DND-41 (cell line): ENCODE measurements around the gene HSPG2.

Experiments used
- ATAC-seq: fragments of 200-7000 bp; cut with Tn5 transposase; 3 replicates; pipeline ENCODE4 v1.9.1; 2021; ENCODE audit warnings: low read depth; ENCODE audit not compliant: insufficient read depth
- DNase-seq: peaks from one replicate; pipeline ENCODE4 v3.0.0-alpha.2; 2020
- H2AFZ ChIP-seq: 2 replicates; pipeline ENCODE4 v1.6.0; 2012; ENCODE audit warnings: low read depth, low read length
- H3K27ac ChIP-seq: 2 replicates; pipeline ENCODE4 v1.5.1; 2012; ENCODE audit warnings: low read length, inconsistent platforms
- H3K27me3 ChIP-seq: fragments of 200-600 bp; sonication (generic); 2 replicates; pipeline ENCODE4 v1.6.0; 2012; ENCODE audit warnings: low read length, mild to moderate bottlenecking, inconsistent platforms; ENCODE audit not compliant: insufficient read depth, poor library complexity
- H3K36me3 ChIP-seq: 2 replicates; pipeline ENCODE4 v1.5.1; 2012; ENCODE audit warnings: low read length, inconsistent platforms; ENCODE audit not compliant: insufficient read depth
- H3K4me1 ChIP-seq: 2 replicates; pipeline ENCODE4 v1.5.1; 2012; ENCODE audit warnings: mild to moderate bottlenecking, low read length; ENCODE audit not compliant: insufficient read depth
- H3K4me2 ChIP-seq: 2 replicates; pipeline ENCODE4 v1.6.0; 2012; ENCODE audit warnings: mild to moderate bottlenecking, moderate library complexity, low read length, inconsistent platforms; ENCODE audit not compliant: insufficient read depth
- H3K4me3 ChIP-seq, 2 experiments: fragments of 200-600 bp in 1 of 2; shearing (Covaris generic) in 1 of 2; 2 replicates each; pipeline ENCODE4 v1.5.1; 2012 to 2016; ENCODE audit warnings: inconsistent platforms in 2 of 2, low read length in 2 of 2, mild to moderate bottlenecking in 2 of 2, low read depth in 1 of 2, moderate library complexity in 1 of 2
- H3K79me2 ChIP-seq: 2 replicates; pipeline ENCODE4 v1.6.0; 2012; ENCODE audit warnings: low read length, inconsistent platforms; ENCODE audit not compliant: insufficient read depth
- H3K9ac ChIP-seq: 2 replicates; pipeline ENCODE4 v1.6.0; 2012; ENCODE audit warnings: low read depth, mild to moderate bottlenecking, inconsistent platforms, low read length, moderate library complexity
- H3K9me3 ChIP-seq: 2 replicates; pipeline ENCODE4 v1.5.1; 2012; ENCODE audit warnings: low read length, moderate library complexity, mild to moderate bottlenecking, inconsistent platforms; ENCODE audit not compliant: insufficient read depth, severe bottlenecking
- H4K20me1 ChIP-seq: 2 replicates; pipeline ENCODE4 v1.6.0; 2012; ENCODE audit warnings: low read length; ENCODE audit not compliant: insufficient read depth
- CTCF ChIP-seq: IDR thresholded peaks from 2 replicates; pipeline ENCODE4 v1.5.1; 2012; ENCODE audit warnings: borderline replicate concordance, low read length, moderate library complexity, mild to moderate bottlenecking; ENCODE audit not compliant: poor library complexity, severe bottlenecking; ENCODE audit errors: extremely low read depth
- EZH2 ChIP-seq: IDR thresholded peaks from 3 replicates; pipeline ENCODE4 v1.6.1; 2012; ENCODE audit warnings: borderline replicate concordance, low read depth, mild to moderate bottlenecking, moderate library complexity, low read length, inconsistent platforms; ENCODE audit not compliant: severe bottlenecking

HSPG2 gene

GRCh38 chr1:21857840-21858670, 79.1 kb downstream of the HSPG2 start:
- DNase-seq (no peak), ATAC-seq (no peak)
- H3K4me1 ChIP-seq = no peaks in the 10 kb centered on the region
- H3K27me3 ChIP-seq = no peaks in the 10 kb centered on the region
- no peak overlapping the region for H3K4me3 ChIP-seq
- H2AFZ ChIP-seq = no peak overlapping the region
- no peaks in the 10 kb centered on the region; the same call in 1 of the 2 replicates for H4K20me1 ChIP-seq
- H3K27ac ChIP-seq = no peak overlapping the region
- no peaks in the 10 kb centered on the region for H3K9me3 ChIP-seq
- H3K9ac ChIP-seq = no peak overlapping the region
- TF ChIP-seq EZH2 (no peak), CTCF (no peak)
- no peaks in the 10 kb centered on the region for H3K79me2 ChIP-seq
- H3K36me3 ChIP-seq = no peaks in the 10 kb centered on the region
- H3K4me2 ChIP-seq = no peak overlapping the region

- H3K9ac ChIP-seq = no peak overlapping the region
- ATAC-seq = no peak
- no peak overlapping the region for H2AFZ ChIP-seq
- no peak overlapping the region for H3K4me2 ChIP-seq
- no peak for TF ChIP-seq CTCF
- no peak for TF ChIP-seq EZH2
- no peaks in the 10 kb centered on the region; the same call in 1 of the 2 replicates for H4K20me1 ChIP-seq
- no peaks in the 10 kb centered on the region for H3K36me3 ChIP-seq
- H3K9me3 ChIP-seq = no peaks in the 10 kb centered on the region
- no peak overlapping the region for H3K4me3 ChIP-seq
- no peaks in the 10 kb centered on the region for H3K79me2 ChIP-seq
- no peaks in the 10 kb centered on the region for H3K27me3 ChIP-seq
- no peak for DNase-seq
- H3K27ac ChIP-seq = no peak overlapping the region
- no peaks in the 10 kb centered on the region for H3K4me1 ChIP-seq
Measured at GRCh38 chr1:21857142-21857839, 79.8 kb downstream of the HSPG2 start.

GRCh38 chr1:21855257-21856096, 81.6 kb downstream of the HSPG2 start:
- Histone ChIP-seq H3K27me3 (no peaks in the 10 kb centered on the region), H2AFZ (no peak overlapping the region), H3K4me3 (no peak overlapping the region), H4K20me1 (no peaks in the 10 kb centered on the region; the same call in 1 of the 2 replicates), H3K36me3 (no peaks in the 10 kb centered on the region), H3K9me3 (no peaks in the 10 kb centered on the region), H3K4me1 (no peaks in the 10 kb centered on the region), H3K79me2 (no peaks in the 10 kb centered on the region), H3K4me2 (no peak overlapping the region), H3K27ac (no peak overlapping the region), H3K9ac (no peak overlapping the region)
- ATAC-seq (no peak), DNase-seq (no peak)
- no peak for TF ChIP-seq EZH2
- no peak for TF ChIP-seq CTCF
